Neural progenitor cell (in vitro differentiated cells): Measurements from ENCODE around the gene ADCY4.

Source experiments
- CTCF ChIP-seq: fragments of 200-600 bp; sonication (generic); IDR thresholded peaks from 2 replicates; pipeline ENCODE4 v1.5.1; 2017; ENCODE audit warnings: antibody characterized with exemption, mild to moderate bottlenecking
- EZH2 ChIP-seq: fragments of 200-600 bp; sonication (generic); IDR thresholded peaks from 2 replicates; pipeline ENCODE4 v1.6.1; 2017; ENCODE audit warnings: antibody characterized with exemption, mild to moderate bottlenecking, moderate library complexity
- EZH2phosphoT487 ChIP-seq: fragments of 200-600 bp; sonication (generic); IDR thresholded peaks from 2 replicates; pipeline ENCODE4 v1.6.1; 2017; ENCODE audit warnings: antibody characterized with exemption

- TF ChIP-seq EZH2phosphoT487 (no peak), CTCF (no peak), EZH2 (no peak)
Measured at GRCh38 chr14:24271834-24272263, 63.0 kb downstream of the ADCY4 start.
